ENCODE measurements around the gene SLC16A10.
"Not testable (repeated sequence)": the region's sequence is repeated elsewhere in the genome, so short reads cannot be mapped to it uniquely, and the experiment has no call there.

SLC16A10 gene

DNA sequence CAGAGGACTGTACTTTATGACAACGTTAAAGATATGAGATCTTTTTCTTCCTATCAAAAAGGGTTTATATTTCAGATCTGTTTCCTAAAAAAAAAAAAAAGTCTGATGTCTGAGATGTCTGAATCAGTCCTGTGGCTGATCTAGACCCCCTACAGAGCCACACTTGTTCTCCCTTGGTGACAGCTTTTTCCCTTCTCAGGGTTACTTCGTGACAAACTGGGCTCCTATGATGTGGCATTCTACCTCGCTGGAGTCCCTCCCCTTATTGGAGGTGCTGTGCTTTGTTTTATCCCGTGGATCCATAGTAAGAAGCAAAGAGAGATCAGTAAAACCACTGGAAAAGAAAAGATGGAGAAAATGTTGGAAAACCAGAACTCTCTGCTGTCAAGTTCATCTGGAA lies 134.5 kb downstream of the SLC16A10 start:
- DNase-seq, result no peak

DNA sequence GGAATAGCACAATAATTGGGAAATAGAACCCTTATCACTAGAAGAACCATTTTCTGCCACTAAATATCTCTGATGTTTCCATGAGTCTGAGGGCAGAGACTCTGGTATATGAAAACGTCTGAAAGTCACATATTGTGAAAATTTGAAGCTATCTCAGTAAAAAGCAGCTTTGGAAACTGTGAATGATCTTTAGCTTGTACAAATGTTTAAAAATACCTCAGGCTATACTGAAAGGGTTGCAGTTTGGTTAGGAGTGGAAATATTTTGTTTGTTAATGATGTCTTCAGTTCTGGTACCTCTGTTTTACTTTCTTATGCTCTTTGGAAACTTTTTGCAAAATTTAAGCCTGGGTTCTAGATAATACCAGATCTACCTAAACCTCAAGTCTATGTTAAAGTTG lies 135.0 kb downstream of the SLC16A10 start:
- no peak for DNase-seq

DNA sequence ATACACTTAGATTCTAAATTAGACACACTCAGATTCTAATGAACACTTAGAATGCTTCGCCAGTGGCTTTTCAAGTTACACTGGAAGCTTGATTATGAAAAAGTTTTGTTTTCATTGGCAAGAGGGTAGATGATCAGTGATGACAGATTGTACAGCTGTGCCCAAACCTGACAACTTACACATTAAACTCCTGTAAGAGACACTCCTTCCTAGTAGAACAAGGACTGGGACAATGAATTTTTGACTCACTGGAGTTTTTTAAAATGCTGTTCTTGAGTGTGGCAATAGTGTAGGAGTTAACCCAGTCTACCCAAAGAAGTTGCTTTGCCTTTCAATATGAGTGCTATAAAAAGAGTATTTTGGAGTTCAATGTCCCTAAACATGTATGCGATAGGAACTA lies 140.8 kb downstream of the SLC16A10 start:
- DNase-seq, result no peak

DNA sequence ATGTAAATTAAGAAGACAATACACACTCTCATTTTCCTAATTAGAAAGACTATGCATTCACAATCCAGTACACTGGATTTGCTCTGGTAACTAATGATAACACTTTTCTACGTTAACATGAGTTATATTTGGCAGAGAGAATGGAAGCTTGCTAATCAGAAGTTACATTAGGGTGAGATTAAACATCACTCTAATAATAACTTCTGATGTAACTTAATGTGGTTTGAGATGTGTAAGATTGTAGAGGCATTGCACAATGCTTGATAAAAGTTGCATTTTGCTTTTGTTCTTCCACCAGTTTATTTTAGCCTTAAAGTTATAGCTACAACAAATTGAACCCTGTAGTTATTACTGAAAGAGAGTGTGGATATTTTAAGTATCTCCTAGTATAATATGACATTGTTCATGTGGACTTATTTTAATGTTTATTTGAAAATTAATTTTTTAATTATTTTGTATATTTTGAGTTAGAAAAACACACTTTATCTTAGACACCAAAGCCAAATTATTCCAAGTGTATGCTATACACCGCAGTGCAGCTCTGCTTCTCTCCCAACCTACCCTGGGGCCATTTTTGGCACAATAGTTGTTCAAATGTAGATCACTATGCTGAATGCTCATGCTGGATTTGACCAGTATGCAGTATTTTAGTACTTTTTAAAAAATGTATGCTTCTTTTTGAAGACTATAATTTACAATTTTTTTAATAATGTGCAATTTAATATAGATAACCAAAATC lies 143.2 kb downstream of the SLC16A10 start:
- no peak for DNase-seq

DNA sequence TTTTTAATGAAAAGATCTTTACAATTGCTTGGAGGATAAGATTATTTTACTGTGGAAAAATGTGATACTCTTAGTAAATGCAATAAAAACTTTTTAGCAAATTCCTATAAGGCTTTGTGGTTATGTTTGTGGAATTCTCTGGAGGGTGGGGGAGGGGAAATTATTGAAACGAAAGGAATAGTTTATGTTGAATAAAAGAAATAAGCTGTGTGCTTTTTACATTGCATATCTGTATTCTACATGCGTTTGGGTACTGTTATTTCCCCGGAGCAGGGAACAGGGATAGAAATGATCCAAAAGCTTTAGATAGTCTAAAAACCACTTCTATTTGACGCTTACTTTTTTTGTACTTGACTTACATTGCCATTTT lies 143.8 kb downstream of the SLC16A10 start:
- no peak for DNase-seq

DNA sequence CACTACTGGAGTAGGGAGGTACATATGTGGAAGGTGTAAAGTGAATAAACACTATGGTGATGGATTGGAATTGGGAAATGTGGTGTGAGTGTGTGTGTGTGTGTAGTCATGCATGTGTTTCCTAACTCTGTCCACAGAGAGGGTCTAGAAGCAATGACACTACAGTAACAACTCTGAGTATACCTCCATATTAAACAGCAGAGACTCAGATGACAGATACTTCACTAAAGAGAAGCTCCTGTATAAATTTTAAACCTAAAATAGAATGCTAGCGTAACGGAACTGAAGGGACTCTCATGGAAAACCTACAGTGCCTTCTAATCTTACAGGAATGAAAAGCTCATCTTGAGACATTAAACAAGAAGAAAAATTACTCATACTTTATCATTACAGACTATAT lies 150.5 kb downstream of the SLC16A10 start:
- DNase-seq, result no peak

DNA sequence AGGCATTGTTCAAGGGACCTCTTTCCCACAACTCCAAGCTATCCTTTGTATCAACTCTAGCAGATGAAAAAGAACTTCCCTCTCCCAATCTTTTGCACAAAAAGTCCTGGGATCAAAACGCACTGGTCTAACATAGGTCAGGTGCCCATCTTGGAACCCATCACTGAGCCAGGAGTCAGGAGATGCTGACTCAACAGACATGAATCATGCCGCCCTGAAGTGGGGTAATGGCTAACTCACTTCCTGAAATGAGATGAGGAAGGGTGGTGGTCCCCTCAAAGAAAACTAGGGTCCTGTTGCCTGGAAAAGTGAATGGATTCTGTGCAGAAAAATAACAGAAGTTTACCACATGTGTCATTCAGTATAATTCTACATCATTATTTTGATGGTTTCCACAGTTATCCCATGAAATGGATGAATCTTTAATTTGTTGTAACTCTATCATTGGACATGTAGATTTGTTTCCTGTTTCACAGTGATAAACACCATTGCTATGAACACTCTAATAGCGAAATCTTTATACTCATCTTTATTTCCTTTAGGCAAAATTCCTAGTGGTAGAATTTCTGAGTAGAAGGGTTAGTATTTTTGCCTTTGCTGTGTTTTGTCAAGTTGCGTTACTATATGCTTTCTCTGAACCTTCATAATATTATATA lies 151.3 kb downstream of the SLC16A10 start:
- DNase-seq, result no peak

DNA sequence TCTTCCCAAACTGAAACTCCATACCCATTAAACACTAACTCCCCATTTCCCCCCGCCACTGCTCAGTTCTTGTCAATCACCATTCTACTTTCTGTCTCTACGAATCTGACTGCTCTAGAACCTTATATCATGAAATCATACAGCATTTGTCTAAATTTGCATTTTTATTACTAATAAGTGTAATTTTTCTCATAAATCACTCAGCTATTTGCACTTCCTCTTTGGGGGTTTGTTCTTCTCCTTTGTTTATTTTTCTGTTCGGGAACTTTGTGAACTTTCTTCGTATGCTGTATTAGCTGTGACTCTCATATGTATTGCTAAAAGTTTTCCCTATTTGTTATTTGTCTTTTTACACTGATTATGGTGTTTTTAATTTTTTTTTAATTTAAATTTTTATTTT lies 152.2 kb downstream of the SLC16A10 start:
- DNase-seq, result no peak

DNA sequence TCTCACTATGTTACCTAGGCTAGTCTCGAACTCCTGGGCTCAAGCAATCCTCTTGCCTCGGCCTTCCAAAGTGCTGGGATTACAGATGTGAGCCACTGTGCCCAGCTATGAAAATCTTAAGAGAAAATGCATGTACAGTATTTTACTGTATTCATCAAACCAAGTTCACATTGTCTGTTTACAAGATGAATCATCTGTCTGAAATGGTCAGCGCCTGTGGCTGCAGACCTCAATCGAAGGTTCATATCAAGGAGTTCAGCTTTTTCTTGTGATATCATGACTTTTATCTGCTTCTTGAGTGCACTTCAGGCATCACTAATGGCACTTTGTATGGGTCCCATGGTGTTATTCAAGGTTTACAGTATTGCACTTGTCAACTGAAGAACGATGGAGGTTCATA lies 155.1 kb downstream of the SLC16A10 start:
- DNase-seq, result no peak

DNA sequence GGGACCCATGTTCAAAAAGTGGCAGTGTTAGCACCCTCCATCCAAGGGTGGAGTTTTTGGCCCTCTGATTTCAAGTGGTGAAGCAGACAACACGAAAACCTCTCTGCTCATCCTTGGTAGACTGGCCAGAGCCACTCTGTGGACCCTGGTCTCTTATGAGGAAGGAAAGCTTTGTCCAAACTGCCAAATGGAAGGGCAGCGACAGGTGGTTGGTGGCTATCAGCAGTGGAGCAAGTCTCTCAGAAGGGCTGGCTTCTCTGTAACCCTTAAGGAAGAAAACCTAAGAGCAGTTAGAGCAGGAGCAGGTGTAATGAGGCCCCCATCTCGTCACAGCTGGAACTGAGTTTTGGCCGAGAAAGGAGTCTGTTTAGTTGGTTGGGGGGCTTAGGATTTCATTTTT lies 155.8 kb downstream of the SLC16A10 start:
- no peak for DNase-seq

DNA sequence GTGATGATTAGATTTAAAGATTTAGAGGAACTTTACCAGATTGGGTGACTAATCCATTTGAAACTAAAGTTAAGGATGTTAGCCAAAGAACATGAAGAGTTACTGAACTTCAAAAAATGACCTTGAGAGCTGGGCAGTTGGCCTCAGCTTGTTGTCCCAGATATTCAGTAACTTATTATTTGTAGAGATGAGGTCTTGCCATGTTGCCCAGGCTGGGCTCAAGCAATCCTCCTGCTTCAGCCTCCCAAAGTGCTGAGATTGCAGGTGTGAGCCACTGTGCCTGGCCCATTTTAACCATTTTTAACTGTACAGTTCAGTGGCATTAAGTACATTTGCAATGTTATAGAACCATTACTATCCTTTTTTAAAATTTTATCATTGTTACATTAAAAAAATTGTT lies 161.5 kb downstream of the SLC16A10 start:
- DNase-seq, result no peak

DNA sequence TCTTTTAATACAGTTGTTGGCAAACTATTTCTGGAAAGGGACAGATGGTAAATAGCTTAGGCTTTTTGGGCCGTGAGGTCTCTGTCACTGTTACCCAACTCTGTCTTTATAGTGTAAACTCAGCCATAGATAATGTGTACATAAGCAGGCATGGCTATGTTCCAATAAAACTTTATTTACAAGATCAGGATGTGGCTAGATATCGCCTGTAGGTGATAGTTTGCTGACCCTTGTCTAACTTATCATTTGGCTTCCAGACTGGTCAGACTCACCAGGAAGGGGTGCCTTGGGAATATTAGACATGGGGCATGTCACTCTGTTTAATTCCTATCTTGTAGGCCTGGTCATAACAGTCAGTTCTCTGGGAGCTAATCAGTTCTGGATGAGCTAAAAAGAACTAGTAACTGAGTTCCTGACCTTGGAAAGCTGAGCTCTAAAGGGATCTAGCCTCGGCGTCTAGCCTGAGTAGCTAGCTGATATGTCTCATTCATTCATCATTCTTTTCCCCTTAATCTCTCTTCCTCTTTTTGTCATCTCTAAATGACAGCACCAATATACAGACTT lies 163.6 kb downstream of the SLC16A10 start:
- DNase-seq, result no peak

DNA sequence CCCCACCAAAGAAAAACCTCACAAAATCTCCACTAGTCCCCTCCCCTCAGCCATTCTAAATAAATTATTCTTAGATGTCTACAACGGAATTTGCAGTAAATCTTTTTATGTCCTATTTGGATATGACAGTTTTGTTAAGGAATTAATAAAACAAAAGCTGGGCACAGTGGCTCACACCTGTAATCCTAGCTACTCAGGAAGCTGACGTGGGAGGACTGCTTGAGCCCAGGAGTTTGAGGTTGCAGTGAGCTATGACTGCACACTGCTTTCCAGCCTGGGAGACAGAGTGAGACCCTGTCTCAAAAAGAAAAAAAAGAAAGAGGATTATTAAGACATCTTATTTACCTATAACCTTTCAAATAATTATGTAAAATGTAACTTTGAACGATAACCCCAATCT lies 165.4 kb downstream of the SLC16A10 start:
- DNase-seq, result no peak

DNA sequence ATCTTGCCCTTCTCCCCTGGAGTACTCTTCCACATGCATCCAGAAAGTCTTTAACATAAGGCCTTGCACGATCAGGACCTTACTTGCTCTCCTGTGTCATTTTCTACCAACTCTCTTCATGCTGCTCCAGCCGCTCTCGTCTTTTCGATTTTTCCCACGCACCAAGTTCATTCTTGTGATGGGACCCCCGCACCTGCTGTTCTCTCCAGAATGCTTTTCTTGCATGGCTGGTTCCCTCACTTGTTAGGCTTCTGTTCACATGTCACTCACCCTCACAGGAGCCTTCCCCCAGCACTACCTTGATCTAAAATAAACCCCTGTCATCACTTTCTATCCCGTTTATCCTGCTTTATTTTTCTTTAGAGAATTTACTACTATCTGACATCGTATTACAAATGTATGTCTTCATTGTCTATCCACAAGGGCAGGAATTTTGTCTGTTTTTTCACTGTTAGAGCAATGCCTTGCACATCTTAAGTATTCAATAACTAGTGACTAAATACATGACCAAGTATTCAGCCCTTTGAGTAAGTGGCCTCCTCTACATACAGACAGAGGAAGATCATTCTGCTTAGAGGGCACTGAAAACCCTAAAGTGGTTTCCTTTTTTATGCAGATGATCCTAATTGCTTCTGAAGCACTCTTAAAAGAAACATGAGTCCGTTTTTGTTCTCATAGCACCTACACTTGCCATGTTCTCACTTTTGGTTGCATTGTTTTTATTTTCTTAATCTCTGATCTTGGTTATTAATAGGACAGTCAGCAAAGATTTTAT lies 166.9 kb downstream of the SLC16A10 start:
- DNase-seq, result no peak

DNA sequence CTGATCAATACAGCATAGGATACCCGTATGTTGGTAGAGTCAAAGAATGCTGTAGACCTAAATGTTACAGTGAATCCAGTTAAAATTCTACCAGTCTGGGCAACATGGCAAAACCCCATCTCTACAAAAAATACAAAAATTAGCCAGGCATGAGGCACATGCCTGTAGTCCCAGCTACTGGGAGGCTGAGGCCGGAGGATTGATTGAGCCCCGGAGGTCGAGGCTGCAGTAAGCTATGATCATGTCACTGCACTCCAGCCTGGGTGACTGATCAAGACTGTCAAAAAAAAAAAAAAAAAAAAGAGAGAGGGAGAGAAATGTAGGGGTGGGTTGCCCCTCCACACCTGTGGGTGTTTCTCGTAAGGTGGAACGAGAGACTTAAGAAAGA lies 167.5 kb downstream of the SLC16A10 start:
- no peak for DNase-seq

DNA sequence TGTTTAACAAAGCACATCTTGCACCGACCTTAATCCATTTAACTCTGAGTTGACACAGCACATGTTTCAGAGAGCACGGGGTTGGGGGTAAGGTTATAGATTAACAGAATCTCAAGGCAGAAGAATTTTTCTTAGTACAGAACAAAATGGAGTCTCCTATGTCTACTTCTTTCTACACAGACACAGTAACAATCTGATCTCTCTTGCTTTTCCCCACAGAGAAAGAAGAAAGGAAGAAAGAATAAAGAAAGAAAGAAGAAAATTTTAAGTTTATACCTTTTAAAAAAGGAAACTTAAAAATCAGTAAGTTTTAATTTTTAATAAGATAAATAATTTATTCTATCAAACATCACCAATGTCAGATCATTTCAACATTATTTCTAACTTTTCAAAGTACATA lies 168.5 kb downstream of the SLC16A10 start:
- not testable (repeated sequence) for DNase-seq

DNA sequence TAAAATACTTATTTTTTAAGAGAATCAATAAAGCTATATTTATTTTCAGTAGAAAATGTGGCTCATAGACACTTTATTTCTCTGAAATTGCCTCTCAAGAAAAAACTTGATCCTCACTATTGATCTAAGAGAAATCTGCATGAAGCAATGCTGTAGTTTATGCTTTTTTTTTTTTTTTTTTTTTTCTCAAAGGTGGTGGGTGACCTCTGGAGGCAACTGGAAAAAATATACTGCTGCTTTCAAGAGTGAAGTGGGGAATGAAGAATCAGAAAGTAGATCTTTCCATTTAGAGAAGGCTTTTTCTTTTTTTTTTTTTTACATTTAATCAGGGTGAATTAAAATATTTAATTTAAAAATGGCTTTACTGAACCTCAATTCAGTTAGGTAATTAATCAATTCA lies 169.3 kb downstream of the SLC16A10 start:
- no peak for DNase-seq

DNA sequence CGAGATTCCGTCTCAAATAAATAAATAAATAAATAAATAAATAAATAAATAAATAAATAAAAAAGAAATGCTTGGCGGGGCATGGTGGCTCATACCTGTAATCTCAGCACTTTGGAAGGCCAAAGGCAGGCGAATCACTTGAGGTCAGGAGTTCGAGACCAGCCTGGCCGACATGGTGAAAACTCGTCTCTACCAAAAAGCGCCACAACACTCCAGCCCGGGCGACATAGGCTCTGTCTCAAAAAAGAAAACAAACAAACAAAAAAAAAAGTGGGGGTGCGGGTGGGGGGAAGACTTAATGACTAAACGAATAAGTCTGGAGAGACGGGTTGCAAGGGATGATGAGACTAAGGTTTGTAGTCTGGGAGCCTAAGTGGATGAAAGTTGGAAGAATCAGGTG lies 170.7 kb downstream of the SLC16A10 start:
- no peak for DNase-seq

DNA sequence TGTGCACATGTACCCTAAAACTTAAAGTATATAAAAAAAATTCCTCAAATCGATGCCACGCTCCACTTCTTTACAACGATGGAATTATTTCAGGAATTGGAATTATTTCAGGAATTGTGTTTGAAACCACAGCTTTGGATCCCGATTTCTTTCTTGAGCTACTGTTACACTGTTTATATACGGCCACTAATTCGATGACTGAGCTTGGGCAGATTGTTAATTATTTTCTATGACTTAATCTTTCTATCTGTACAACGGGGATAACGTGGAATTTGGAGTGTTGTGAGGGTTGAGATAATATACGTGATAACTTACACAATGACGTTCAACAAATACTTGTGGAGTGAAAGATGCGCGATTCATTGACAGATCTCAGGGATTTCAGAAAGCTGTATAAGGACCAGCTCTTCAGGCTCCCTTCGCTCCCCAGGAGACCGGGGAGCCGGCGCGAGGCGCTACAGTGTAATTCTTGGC lies 171.3 kb downstream of the SLC16A10 start:
- DNase-seq, result no peak

DNA sequence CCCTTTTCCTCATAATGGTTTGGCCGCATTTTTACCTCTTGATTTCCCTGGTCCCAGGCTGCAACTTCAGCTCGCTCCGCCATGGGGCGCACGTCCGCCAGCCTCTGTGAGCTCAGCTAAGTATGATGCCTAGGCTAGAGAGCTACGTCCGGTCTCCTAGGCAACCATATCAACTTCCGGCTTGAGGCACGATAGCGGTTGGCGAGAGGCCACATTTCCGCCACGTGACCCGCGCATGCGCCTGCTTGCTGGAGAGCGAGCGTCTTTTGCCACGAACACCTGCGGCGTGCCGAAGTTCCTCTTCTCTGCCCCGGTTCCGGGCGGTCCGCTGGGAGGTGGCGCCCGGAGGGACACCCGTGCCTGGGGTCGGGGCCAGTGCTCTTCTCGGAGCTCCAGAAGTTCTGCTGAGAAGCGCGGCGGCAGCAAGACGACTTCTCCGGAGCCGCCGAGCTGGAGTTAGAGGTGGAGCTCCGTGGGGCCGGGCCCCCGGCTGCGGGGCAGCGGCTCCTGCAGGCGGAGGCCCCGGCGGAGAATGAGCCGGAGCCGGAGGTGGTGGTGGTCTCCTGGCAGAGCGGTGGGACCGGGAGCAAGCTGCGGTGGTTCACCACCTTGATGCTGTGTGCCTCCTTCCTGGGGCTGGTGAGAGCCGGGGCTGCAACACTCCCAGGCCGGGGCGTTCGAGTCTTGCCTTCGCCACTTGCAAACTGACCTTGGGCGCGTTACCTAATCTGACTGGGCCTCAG lies 172.0 kb downstream of the SLC16A10 start:
- peak; percentile 97 to 99 for DNase-seq

DNA sequence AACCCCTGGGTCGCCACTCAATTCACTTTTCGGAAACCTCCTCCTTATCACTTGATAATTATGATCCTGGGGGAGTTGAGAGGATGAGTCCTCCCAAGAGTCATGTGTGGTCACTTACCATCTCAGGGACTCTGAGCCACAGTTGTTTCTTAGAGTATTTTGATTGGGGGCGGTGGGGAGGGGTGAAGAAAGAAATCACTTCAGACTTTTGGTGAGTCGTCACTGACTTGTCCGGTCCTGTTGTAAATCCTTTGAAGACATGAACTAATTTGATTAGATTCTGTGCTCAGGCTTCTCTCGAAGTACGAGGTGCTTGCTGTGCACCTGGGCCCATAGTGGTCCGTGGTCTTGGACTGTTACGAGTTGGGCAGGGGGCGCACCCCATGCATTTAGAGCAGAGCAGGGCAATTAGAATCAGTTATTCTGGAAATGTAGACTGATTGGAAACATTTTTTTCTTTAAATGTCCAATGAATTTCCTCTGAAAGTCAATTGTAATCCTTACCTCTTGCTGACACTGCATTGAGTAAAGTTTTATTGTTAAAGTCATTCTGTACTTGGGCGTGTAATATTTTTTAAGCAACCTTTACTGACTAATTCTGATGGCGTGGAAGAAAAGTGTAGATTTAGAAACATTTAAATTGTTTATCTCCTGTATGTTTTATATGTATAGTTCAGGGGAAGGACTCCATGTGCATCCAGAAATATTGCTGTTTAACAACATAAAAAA lies 173.4 kb downstream of the SLC16A10 start:
- no peak for DNase-seq

DNA sequence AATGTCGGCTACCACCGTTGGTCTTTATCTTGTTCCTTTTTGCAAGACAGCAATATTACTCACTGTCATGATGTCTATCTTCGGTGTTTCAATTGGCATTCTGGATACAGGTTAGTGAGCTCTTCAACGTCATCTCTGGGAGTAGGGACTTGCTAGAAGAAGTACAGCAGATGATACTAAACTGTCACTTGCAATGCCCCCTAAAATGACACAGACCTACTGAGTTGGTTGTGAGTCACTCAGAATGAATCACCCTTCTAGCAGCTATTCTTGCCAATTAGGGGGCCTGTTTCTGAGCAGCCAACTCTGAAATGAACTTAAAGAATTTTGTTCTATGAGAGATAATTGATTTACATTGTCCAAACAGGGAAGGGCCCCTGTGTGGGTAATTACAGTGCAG lies 176.5 kb downstream of the SLC16A10 start:
- DNase-seq, result no peak

Data from stimulated activated CD4-positive, alpha-beta T cell treated with anti-CD3 and anti-CD28 coated beads, Interleukin-4, amount 100 ng/mL, for 4 hours (primary cell).